Activated CD4-positive, alpha-beta T cell treated with anti-CD3 and anti-CD28 coated beads, Interleukin-10, Interleukin-2, amounts not matched to agents 100 ng/mL and 50 ng/mL, durations not matched to agents 16 hours and 8 hours (primary cell): ENCODE results near the gene UBA7.

Experiments used
- DNase-seq: peaks from one replicate; pipeline ENCODE4 v3.0.0-alpha.2; 2020

Gene UBA7

GRCh38 chr3:49805897-49806701, 7.7 kb downstream of the UBA7 start:
- no peak for DNase-seq

GRCh38 chr3:49805367-49805782, 8.4 kb downstream of the UBA7 start:
- no peak for DNase-seq

GRCh38 chr3:49804141-49805041, 9.4 kb downstream of the UBA7 start:
- no peak for DNase-seq

DNA sequence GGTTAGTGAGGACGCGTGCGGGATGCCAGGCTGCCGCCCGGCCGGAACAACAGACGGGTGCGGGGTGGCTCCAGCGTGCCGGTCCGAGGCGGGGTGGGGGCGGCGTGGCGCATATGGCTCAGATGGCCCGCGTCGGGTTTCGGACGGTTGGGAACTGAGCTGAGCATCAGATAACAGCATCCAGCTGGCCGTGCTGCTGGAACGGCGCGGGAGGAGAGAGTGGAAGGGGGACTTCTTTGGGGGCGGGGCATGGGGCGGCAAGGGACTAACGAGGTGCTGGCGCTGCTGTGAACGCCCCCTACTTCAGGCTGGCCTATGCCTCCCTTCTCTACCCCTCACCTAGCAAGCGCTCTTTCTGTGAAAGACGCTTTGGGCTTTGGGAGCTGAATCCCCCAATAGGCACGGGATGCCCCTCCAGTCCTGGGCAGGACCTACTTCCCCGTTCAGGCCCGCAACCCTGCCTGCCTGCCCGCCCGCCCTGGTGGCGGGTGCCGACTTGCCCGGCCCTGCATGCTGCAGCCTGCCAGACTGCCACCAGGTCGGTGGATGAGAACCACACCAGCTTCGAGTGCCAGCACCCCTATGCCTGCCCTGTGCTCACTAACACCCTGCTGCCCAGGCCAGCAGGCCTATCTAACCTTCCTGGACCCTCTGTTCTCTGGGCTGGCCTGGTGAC, 10.2 kb downstream of the UBA7 start:
- peak; percentile 32 for DNase-seq

- DNase-seq, result peak; percentile 92
Observed at GRCh38 chr3:49802719-49803464, 10.9 kb downstream of the UBA7 start, which contains the start of gene INKA1. INKA1 (plus strand) TSS chr3:49803261; CDS start chr3:49803393, 132 bp downstream.

GRCh38 chr3:49801160-49801559, 12.6 kb downstream of the UBA7 start:
- no peak for DNase-seq

DNA sequence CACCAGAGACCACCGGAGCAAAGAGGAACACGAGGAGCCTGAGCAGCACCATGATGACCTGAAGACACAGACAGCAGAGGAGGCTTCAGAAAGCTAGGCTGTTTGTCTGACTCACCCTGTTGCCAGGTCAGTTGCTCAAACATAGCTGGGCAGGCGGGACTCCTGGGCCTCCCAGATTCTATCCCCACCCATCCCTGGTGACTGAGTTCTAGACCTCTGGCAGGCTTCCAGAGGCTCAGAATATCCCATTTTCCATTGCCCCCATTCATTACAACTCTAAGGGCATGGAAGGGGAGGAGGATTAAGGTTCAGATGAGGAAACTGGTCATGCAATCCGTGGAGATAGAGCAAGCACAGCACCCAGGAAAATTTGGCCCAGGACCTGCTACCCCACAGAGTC, 14.0 kb downstream of the UBA7 start, which contains the start of gene CDHR4:
Gene CDHR4, minus strand, starts transcription at position 113 of the 400 bp plus-strand sequence. Its CDS starts 61 bp downstream, at position 52.
- DNase-seq, result no peak

DNA sequence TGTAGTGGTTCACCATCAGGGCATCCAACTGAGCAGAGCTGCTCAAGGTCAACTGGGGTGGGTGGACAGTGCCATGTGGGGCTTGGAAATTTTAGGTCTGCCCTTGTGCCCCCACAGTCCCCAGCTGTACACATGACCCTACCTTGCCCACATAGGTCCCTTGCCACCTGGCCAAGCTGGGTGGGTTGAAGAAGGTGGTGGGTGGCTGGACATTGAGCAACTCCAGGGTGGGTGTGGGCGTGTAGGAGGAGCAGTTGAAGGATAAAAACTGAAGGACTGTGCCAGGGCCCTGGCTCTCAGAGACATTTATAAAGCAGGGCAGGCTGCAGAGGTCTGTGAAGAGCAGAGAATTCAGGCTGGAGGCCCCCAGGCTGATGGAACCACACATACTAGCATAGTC, 14.6 kb downstream of the UBA7 start:
- DNase-seq, result no peak

- no peak for DNase-seq
Observed at GRCh38 chr3:49794926-49795905, 18.5 kb downstream of the UBA7 start.

GRCh38 chr3:49794431-49794830, 19.3 kb downstream of the UBA7 start:
- no peak for DNase-seq

- no peak for DNase-seq
Observed at GRCh38 chr3:49793486-49794085, 20.2 kb downstream of the UBA7 start.

- DNase-seq, result no peak
Observed at GRCh38 chr3:49792371-49793150, 21.2 kb downstream of the UBA7 start.

DNA sequence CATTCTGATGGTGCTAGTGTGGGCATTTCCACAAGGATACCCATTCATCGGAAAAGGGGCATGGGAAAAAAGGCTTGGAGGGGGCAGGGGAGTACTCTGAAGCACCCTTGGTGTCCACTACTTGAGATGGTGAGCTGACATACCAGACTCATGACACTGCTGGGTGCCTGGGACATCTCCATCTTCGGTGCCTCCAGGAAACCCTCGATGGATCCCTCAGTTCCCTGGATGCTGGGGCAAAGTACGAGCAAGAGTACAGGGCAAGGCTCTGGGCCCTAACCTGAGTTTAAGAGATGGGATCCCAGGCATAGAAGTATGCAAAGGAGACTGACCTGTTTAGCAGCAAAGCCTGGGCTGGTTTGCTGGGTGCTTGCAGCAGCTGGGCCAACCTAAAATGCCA, 22.2 kb downstream of the UBA7 start:
- no peak for DNase-seq

GRCh38 chr3:49790626-49791411, 22.9 kb downstream of the UBA7 start:
- no peak for DNase-seq

GRCh38 chr3:49788056-49788455, 25.7 kb downstream of the UBA7 start:
- DNase-seq, result no peak

DNA sequence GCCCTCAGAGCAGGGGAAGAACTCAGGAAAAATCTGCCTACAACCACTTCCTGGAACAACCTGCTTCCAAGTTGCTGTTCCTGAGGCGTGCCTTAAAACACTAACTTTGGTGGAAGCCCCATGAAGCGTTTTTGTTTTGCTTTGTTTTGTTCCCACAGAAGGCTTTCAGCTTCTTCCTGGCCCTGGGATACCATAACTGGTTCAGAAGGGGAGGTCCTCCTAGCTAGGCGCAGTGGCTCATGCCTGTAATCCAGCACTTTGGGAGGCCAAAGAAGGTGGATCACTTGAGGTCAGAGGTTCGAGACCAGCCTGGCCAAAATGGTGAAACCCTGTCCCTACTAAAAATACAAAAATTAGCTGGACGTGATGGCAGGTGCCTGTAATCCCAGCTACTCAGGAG, 26.2 kb downstream of the UBA7 start:
- DNase-seq, result no peak

DNA sequence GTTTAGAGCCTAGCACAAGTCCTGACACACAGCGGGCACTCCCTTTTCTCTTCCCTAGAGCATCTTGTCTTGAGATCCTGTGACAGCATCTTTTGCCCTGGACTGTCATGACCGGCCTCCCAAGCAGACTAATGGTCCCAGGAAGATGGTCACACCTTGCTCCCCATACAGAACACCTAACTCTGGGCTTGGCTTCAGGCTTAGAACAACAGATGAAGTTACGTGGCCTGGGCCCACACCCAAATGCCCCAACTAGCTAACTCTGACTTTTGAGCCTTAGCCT, 26.6 kb downstream of the UBA7 start:
- no peak for DNase-seq

GRCh38 chr3:49786357-49787181, 27.2 kb downstream of the UBA7 start, which contains the start of gene IP6K1:
IP6K1 (minus strand) TSS chr3:49786542; CDS start chr3:49748040, 38,502 bp downstream.
- DNase-seq, result peak; percentile 100
